K562 (cell line): Measurements from ENCODE around the gene AP5Z1. TPM values are rescaled to one million over a fixed set of nuclear protein-coding genes. Genes with fewer than 3 reads are reported as not detected.
A peak's percentile ranks its signal among the peaks of the same experiment; 100 is the strongest.

ENCODE experiments used
- ATAC-seq: fragments of 200-7000 bp; cut with Tn5 transposase; 3 replicates; pipeline ENCODE4 v1.9.1; 2020; ENCODE audit warnings: moderate library complexity
- BruUV-seq: library from RNA; stranded (reverse); fragments of 400-500 nt; replicated peaks from 2 replicates; lab custom pipeline; 2021; lab: Mats Ljungman, UMichigan
- CTCF ChIA-PET: fragments of 300-600 bp; formaldehyde crosslinking; extraction: SDS; loops from one replicate; lab custom pipeline; 2021; ENCODE audit warnings: low intra/inter-chr PET ratio; lab: Yijun Ruan, JAX
- POLR2A ChIA-PET: fragments of 300-600, 350-650 bp; sonication (Branson Sonifier 250); formaldehyde crosslinking; extraction: SDS; loops from one replicate; lab custom pipeline; 2021; ENCODE audit warnings: antibody characterized with exemption, inconsistent platforms; lab: Yijun Ruan, JAX
- DNase-seq, 4 experiments: peaks; one replicate each; pipeline versions ENCODE4 v3.0.0 to v3.0.0-alpha.2; 2011 to 2018; ENCODE audit warnings: low spot score in 3 of 4, mixed read lengths in 3 of 4; ENCODE audit errors: extremely low read depth in 1 of 4
- FAIRE-seq: peaks from 2 replicates; lab custom pipeline; 2011; peaks lifted over from hg19 to GRCh38; lab: Jason Lieb, UNC
- H2AFZ ChIP-seq: 2 replicates; pipeline ENCODE4 v1.6.0; 2011; ENCODE audit warnings: low read depth, low read length, control low read depth, inconsistent platforms
- H3K27ac ChIP-seq: fragments of 200-600 bp; 3 replicates; pipeline ENCODE4 v1.8.0; 2011; ENCODE audit warnings: low read depth, mild to moderate bottlenecking, control low read depth, inconsistent platforms, low read length, moderate library complexity, mixed read lengths; ENCODE audit errors: extremely low read depth
- H3K27me3 ChIP-seq, 2 experiments: fragments of 300-600 bp in 1 of 2; 2 replicates in 1 of 2; 3 replicates in 1 of 2; pipeline versions ENCODE4 v1.6.0 to v1.8.0; 2011; ENCODE audit warnings: inconsistent platforms in 2 of 2, low read length in 2 of 2, mild to moderate bottlenecking in 1 of 2, mixed read lengths in 1 of 2, moderate library complexity in 1 of 2; ENCODE audit not compliant: control insufficient read depth in 2 of 2, insufficient read depth in 2 of 2
- H3K36me3 ChIP-seq: fragments of 300-600 bp; 3 replicates; pipeline ENCODE4 v1.8.0; 2011; ENCODE audit warnings: mild to moderate bottlenecking, low read length, inconsistent platforms; ENCODE audit not compliant: control insufficient read depth, insufficient read depth
- H3K4me1 ChIP-seq, 2 experiments: fragments of 200-600 bp in 1 of 2; replicated peaks in 1 of 2; 2 replicates in 1 of 2; 3 replicates in 1 of 2; pipeline versions ENCODE4 v1.5.1 to v1.8.0; 2011; ENCODE audit warnings: inconsistent platforms in 2 of 2, low read length in 2 of 2, mild to moderate bottlenecking in 1 of 2, mixed read lengths in 1 of 2, moderate library complexity in 1 of 2; ENCODE audit not compliant: control insufficient read depth in 2 of 2, insufficient read depth in 2 of 2
- H3K4me2 ChIP-seq: 2 replicates; pipeline ENCODE4 v1.6.1; 2011; ENCODE audit warnings: low read length, control low read depth, inconsistent platforms, mixed read lengths; ENCODE audit not compliant: insufficient read depth
- H3K4me3 ChIP-seq: fragments of 200-600 bp; sonication (generic), shearing (Covaris generic); 2 replicates; pipeline ENCODE4 v1.5.1; 2016; ENCODE audit warnings: control low read depth, inconsistent platforms
- H3K79me2 ChIP-seq: fragments of 200-600 bp; 3 replicates; pipeline ENCODE4 v1.8.0; 2011; ENCODE audit warnings: low read length, inconsistent platforms; ENCODE audit not compliant: control insufficient read depth, insufficient read depth
- H3K9ac ChIP-seq, 2 experiments: 2 replicates each; pipeline versions ENCODE4 v1.6.0 to v1.6.1; 2011; ENCODE audit warnings: low read depth in 2 of 2, low read length in 2 of 2, control low read depth in 1 of 2, inconsistent platforms in 1 of 2, mild to moderate bottlenecking in 1 of 2, mixed read lengths in 1 of 2; ENCODE audit not compliant: insufficient read depth in 1 of 2
- H3K9me1 ChIP-seq: one replicate; pipeline ENCODE4 v1.6.0; 2011; ENCODE audit warnings: inconsistent platforms, mild to moderate bottlenecking, low read length, moderate library complexity; ENCODE audit not compliant: control insufficient read depth, insufficient read depth
- H3K9me3 ChIP-seq: replicated peaks from 2 replicates; pipeline ENCODE4 v1.5.1; 2011; ENCODE audit warnings: low read depth, low read length, inconsistent platforms; ENCODE audit not compliant: control insufficient read depth, insufficient read depth
- H4K20me1 ChIP-seq: replicated peaks from 2 replicates; pipeline ENCODE4 v1.6.1; 2011; ENCODE audit warnings: low read length, inconsistent platforms, mixed read lengths; ENCODE audit not compliant: control insufficient read depth, insufficient read depth
- ARID4B ChIP-seq: sonication (generic); formaldehyde crosslinking; IDR thresholded peaks from 2 replicates; pipeline ENCODE4 v1.8.0; 2022; ENCODE audit warnings: mild to moderate bottlenecking, missing genetic modification reagents
- RAD21 ChIP-seq, 2 experiments: fragments of 250-450 bp in 1 of 2; fragments of 450-650 bp in 1 of 2; sonication (Bioruptor Pico) in 1 of 2; formaldehyde crosslinking in 1 of 2; IDR thresholded peaks in 1 of 2; conservative IDR thresholded peaks in 1 of 2; 2 replicates each; pipeline versions ENCODE4 v1.4.0 to v1.8.0; 2020 to 2022; ENCODE audit warnings: mild to moderate bottlenecking in 2 of 2, moderate library complexity in 1 of 2
- RCOR1 ChIP-seq, 2 experiments: IDR thresholded peaks; 2 replicates each; pipeline ENCODE4 v1.6.1; 2012; ENCODE audit warnings: low read depth in 2 of 2, low read length in 2 of 2, borderline replicate concordance in 1 of 2, improper control_type of control experiment in 1 of 2
- REST ChIP-seq, 2 experiments: fragments of 450-650 bp; formaldehyde crosslinking in 1 of 2; IDR thresholded peaks; 2 replicates each; pipeline versions ENCODE4 v1.4.0 to v1.6.1; 2014 to 2020; ENCODE audit warnings: mild to moderate bottlenecking in 2 of 2, borderline replicate concordance in 1 of 2, low read depth in 1 of 2
- SIN3A ChIP-seq, 2 experiments: fragments of 150-350 bp in 1 of 2; IDR thresholded peaks; 2 replicates each; pipeline ENCODE4 v1.6.1; 2011 to 2016; ENCODE audit warnings: borderline replicate concordance in 2 of 2, low read depth in 2 of 2, low read length in 2 of 2, mild to moderate bottlenecking in 2 of 2, moderate library complexity in 2 of 2; ENCODE audit not compliant: control insufficient read depth in 1 of 2
- WGBS: fragments of 100-300 bp; shearing (Covaris generic); methylation state at CpG from one replicate; pipeline ENCODE4 v1.1.6; 2016; ENCODE audit warnings: low coverage, mixed read lengths; ENCODE audit not compliant: insufficient coverage; ENCODE audit errors: missing lambda C conversion rate; 5-methylcytosine and 5-hydroxymethylcytosine counted together
- in situ Hi-C: fragments of 300-500 bp; cut with MboI; formaldehyde crosslinking; loops from 4 replicates; pipeline ENCODE4 v1.15.0; 2018; ENCODE audit warnings: inconsistent platforms, mixed read lengths
- intact Hi-C: fragments of 100-400 bp; cut with micrococcal nuclease; formaldehyde crosslinking; loops from 2 replicates; pipeline ENCODE4 v1.14.2; 2022
- polyA plus RNA-seq, 8 experiments: library from polyadenylated mRNA; depleted of rRNA in 4 of 8; stranded (reverse) in 5 of 8; unstranded in 3 of 8; fragments of >200 nt; fragmentation: Nextera tagmentation in 2 of 8; fragmentation: Illumina TruSeq in 1 of 8; extraction: Ambion mirVana in 2 of 8; extraction: Trizol in 1 of 8; gene quantifications; 2 replicates each; pipeline versions ENCODE4 v1.2.1 to v1.2.3, GENCODE V29; 2011 to 2014; ENCODE audit warnings: inconsistent platforms in 1 of 8, missing spikeins in 1 of 8
- total RNA-seq, 7 experiments: library from RNA; depleted of rRNA in 6 of 7; stranded (reverse); fragments of >200 nt in 6 of 7; fragmentation: Illumina TruSeq in 2 of 7; extraction: Trizol in 2 of 7; gene quantifications; 2 replicates each; pipeline versions ENCODE4 v1.2.1 to v1.2.3, GENCODE V29; 2011 to 2021; ENCODE audit warnings: low replicate concordance in 1 of 7

The AP5Z1 gene
- total and polyA plus RNA-seq, 9 of the 15 experiments (the other 6 are each of a cell fraction or from before 2014, with no cell fraction given): 0.06 to 31.1 (median 6.4) TPM

GRCh38 chr7:4797858-4798705 lies 22.7 kb downstream of the AP5Z1 start:
- ATAC-seq (peak; percentile 92), DNase-seq (peak; percentile 76 to 86 (median 83)), FAIRE-seq (peak; percentile 82)
- no peak overlapping the region for H3K9ac ChIP-seq
- intact Hi-C loops (loop anchor here (1.0 to 10.0 kb wide), 2 partner anchors 87 to 287 kb away; partner anchors contain the start of gene RADIL), in situ Hi-C loops (loop anchor here (10.0 kb wide), 1 partner anchor 287 kb away; no protein-coding TSS in a partner anchor)
- no peaks in the 10 kb centered on the region for H3K9me3 ChIP-seq
- H3K4me3 ChIP-seq: no peak overlapping the region
- H3K27ac ChIP-seq: no peak overlapping the region
- H3K4me2 ChIP-seq: no peak overlapping the region
- no peaks in the 10 kb centered on the region for H3K79me2 ChIP-seq
- no peaks in the 10 kb centered on the region for H3K27me3 ChIP-seq
- 25% methylated on average over 33 of the region's 37 CpGs for WGBS
- peak overlapping the region; percentile 31; the same call in 1 of the 2 replicates for H2AFZ ChIP-seq
- peaks cover 4% of the 10 kb centered on the region; the same call in 1 of the 2 replicates for H4K20me1 ChIP-seq
- CTCF ChIA-PET: interaction anchor here (0.6 to 2.2 kb wide), 5 partner anchors 87 to 1294 kb away, joined by 3 to 14 read pairs (median 9); partner anchors contain the start of gene RADIL
- no peaks in the 10 kb centered on the region for H3K36me3 ChIP-seq
- POLR2A ChIA-PET: interaction anchor here (0.5 to 1.0 kb wide), 5 partner anchors 13 to 285 kb away, joined by 3 to 4 read pairs (median 4); partner anchors contain the start of gene AP5Z1
- peaks cover 0 to 41% of the 10 kb centered on the region in 2 experiments; a peak in 3 of 5 replicates for H3K4me1 ChIP-seq
- no TSS peak for BruUV-seq
- no peaks in the 10 kb centered on the region for H3K9me1 ChIP-seq
- TF ChIP-seq RAD21 (CRISPR knock-in tag; conservative IDR thresholded peaks at IDR 0.05 in 1 of 2, IDR thresholded peaks at IDR 0.05 in 1 of 2): peak; percentile 70 to 90
- peak in 1 of 2 experiments; percentile 38; a peak in 1 of 4 replicates for TF ChIP-seq RCOR1 (IDR thresholded peaks at IDR 0.05; ENCODE audit: borderline replicate concordance in 1 of 2, low read depth in 2 of 2, low read length in 2 of 2)
- peak; percentile 76 for TF ChIP-seq REST (IDR thresholded peaks at IDR 0.05; ENCODE audit: borderline replicate concordance)
- TF ChIP-seq REST (CRISPR knock-in tag; IDR thresholded peaks at IDR 0.05; ENCODE audit: low read depth): no peak
- no peak for TF ChIP-seq ARID4B (CRISPR knock-in tag)
- no peak for TF ChIP-seq SIN3A (IDR thresholded peaks at IDR 0.05; ENCODE audit: borderline replicate concordance in 2 of 2, control insufficient read depth in 1 of 2, low read depth in 2 of 2, low read length in 2 of 2)
